ENCODE data around the gene MOB1B. TPM values are rescaled to one million over a fixed set of nuclear protein-coding genes. Genes with fewer than 3 reads are reported as not detected.

MOB1B gene
- total RNA-seq, 1 donor from 2014 or later, result 49.4 TPM

GRCh38 chr4:70868778-70869177 is 33.4 kb upstream of the MOB1B start:
- no peaks in the 10 kb centered on the region for H3K9me3 Mint-ChIP-seq (ENCODE audit: unreplicated experiment)
- no peak overlapping the region for H3K4me3 Mint-ChIP-seq (ENCODE audit: unreplicated experiment)
- no peak overlapping the region for H3K27ac Mint-ChIP-seq (ENCODE audit: unreplicated experiment)
- no peaks in the 10 kb centered on the region for H3K4me1 Mint-ChIP-seq (ENCODE audit: unreplicated experiment)
- no peaks in the 10 kb centered on the region for H3K27me3 Mint-ChIP-seq (ENCODE audit: unreplicated experiment)
- no peak for TF ChIP-seq CTCF (IDR thresholded peaks at IDR 0.05; ENCODE audit: unreplicated experiment)
- H3K36me3 Mint-ChIP-seq (ENCODE audit: low read depth, unreplicated experiment), result no peaks in the 10 kb centered on the region
- no peak for DNase-seq (ENCODE audit: low spot score)

- no peaks in the 10 kb centered on the region for H3K27me3 Mint-ChIP-seq (ENCODE audit: unreplicated experiment)
- H3K36me3 Mint-ChIP-seq (ENCODE audit: low read depth, unreplicated experiment), result no peaks in the 10 kb centered on the region
- no peaks in the 10 kb centered on the region for H3K4me1 Mint-ChIP-seq (ENCODE audit: unreplicated experiment)
- H3K9me3 Mint-ChIP-seq (ENCODE audit: unreplicated experiment), result no peaks in the 10 kb centered on the region
- no peak for DNase-seq (ENCODE audit: low spot score)
- no peak overlapping the region for H3K27ac Mint-ChIP-seq (ENCODE audit: unreplicated experiment)
- no peak for TF ChIP-seq CTCF (IDR thresholded peaks at IDR 0.05; ENCODE audit: unreplicated experiment)
- no peak overlapping the region for H3K4me3 Mint-ChIP-seq (ENCODE audit: unreplicated experiment)
Observed at GRCh38 chr4:70873216-70873615, 29.0 kb upstream of the MOB1B start.

- TF ChIP-seq CTCF (IDR thresholded peaks at IDR 0.05; ENCODE audit: unreplicated experiment), result no peak
- Mint-ChIP-seq H3K4me1 (ENCODE audit: unreplicated experiment) (no peaks in the 10 kb centered on the region), H3K36me3 (ENCODE audit: low read depth, unreplicated experiment) (no peaks in the 10 kb centered on the region)
Observed at GRCh38 chr4:70874268-70875156, 27.7 kb upstream of the MOB1B start.

GRCh38 chr4:70877556-70877955 is 24.6 kb upstream of the MOB1B start:
- Mint-ChIP-seq H3K4me3 (ENCODE audit: unreplicated experiment) (no peak overlapping the region), H3K27ac (ENCODE audit: unreplicated experiment) (no peak overlapping the region), H3K4me1 (ENCODE audit: unreplicated experiment) (no peaks in the 10 kb centered on the region), H3K9me3 (ENCODE audit: unreplicated experiment) (no peaks in the 10 kb centered on the region), H3K27me3 (ENCODE audit: unreplicated experiment) (no peaks in the 10 kb centered on the region), H3K36me3 (ENCODE audit: low read depth, unreplicated experiment) (no peaks in the 10 kb centered on the region)
- no peak for TF ChIP-seq CTCF (IDR thresholded peaks at IDR 0.05; ENCODE audit: unreplicated experiment)
- DNase-seq (ENCODE audit: low spot score), result no peak

More at GRCh38 chr4:70874268-70875156, 27.7 kb upstream of the MOB1B start:
- Mint-ChIP-seq H3K9me3 (ENCODE audit: unreplicated experiment) (no peaks in the 10 kb centered on the region), H3K27ac (ENCODE audit: unreplicated experiment) (no peak overlapping the region), H3K27me3 (ENCODE audit: unreplicated experiment) (no peaks in the 10 kb centered on the region), H3K4me3 (ENCODE audit: unreplicated experiment) (no peak overlapping the region)
- DNase-seq (ENCODE audit: low spot score), result no peak

- Mint-ChIP-seq H3K36me3 (ENCODE audit: low read depth, unreplicated experiment) (no peaks in the 10 kb centered on the region), H3K4me3 (ENCODE audit: unreplicated experiment) (no peak overlapping the region), H3K27ac (ENCODE audit: unreplicated experiment) (no peak overlapping the region), H3K9me3 (ENCODE audit: unreplicated experiment) (no peaks in the 10 kb centered on the region), H3K27me3 (ENCODE audit: unreplicated experiment) (no peaks in the 10 kb centered on the region), H3K4me1 (ENCODE audit: unreplicated experiment) (no peaks in the 10 kb centered on the region)
- no peak for DNase-seq (ENCODE audit: low spot score)
- TF ChIP-seq CTCF (IDR thresholded peaks at IDR 0.05; ENCODE audit: unreplicated experiment), result no peak
Observed at GRCh38 chr4:70880739-70881138, 21.4 kb upstream of the MOB1B start.

Measured in endothelial cell (in vitro differentiated cells).